HCT116 (cell line): ENCODE data around the gene DOCK1. TPM values are rescaled to one million over a fixed set of nuclear protein-coding genes. Genes with fewer than 3 reads are reported as not detected.

Source experiments
- ATAC-seq: fragments of 200-7000 bp; cut with Tn5 transposase; 2 replicates; pipeline ENCODE4 v1.9.1; 2020; ENCODE audit warnings: mild to moderate bottlenecking, moderate library complexity
- BruUV-seq: library from RNA; stranded (reverse); fragments of 400-500 nt; replicated peaks from 2 replicates; lab custom pipeline; 2021; lab: Mats Ljungman, UMichigan
- CTCF ChIA-PET: fragments of 300-600 bp; sonication (Branson Sonifier 250); formaldehyde crosslinking; loops from one replicate; lab custom pipeline; 2021; ENCODE audit warnings: antibody characterized with exemption; lab: Charles Lee
- POLR2A ChIA-PET: fragments of 300-600, 350-600 bp; sonication (Branson Sonifier 250); formaldehyde crosslinking; loops from one replicate; lab custom pipeline; 2021; ENCODE audit warnings: antibody characterized with exemption; lab: Charles Lee
- RAD21 ChIA-PET, 2 experiments: fragments of 300-600 bp; sonication (Branson Sonifier 250); formaldehyde crosslinking; loops; one replicate each; lab custom pipeline; 2023; ENCODE audit warnings: low total read pairs in 2 of 2; ENCODE audit not compliant: uncharacterized antibody in 2 of 2, unreplicated experiment in 2 of 2, low non-redundant PET in 1 of 2; lab: Charles Lee
- DNase-seq: peaks from one replicate; pipeline ENCODE4 v3.0.0-alpha.2; 2010; ENCODE audit warnings: low read depth, low spot score
- H2AFZ ChIP-seq: fragments of 200-600 bp; shearing (Covaris generic), sonication (generic); 2 replicates; pipeline ENCODE4 v1.6.1; 2017; ENCODE audit warnings: low read depth, mixed run types, mixed read lengths, antibody characterized with exemption, low read length; ENCODE audit not compliant: poor library complexity, severe bottlenecking
- H3K27ac ChIP-seq: 2 replicates; pipeline ENCODE4 v1.5.1; 2012; ENCODE audit warnings: low read depth, low read length
- H3K27me3 ChIP-seq: fragments of 200-600 bp; sonication (generic); 2 replicates; pipeline ENCODE4 v1.6.1; 2016; ENCODE audit warnings: mixed run types, low read length, mixed read lengths; ENCODE audit not compliant: insufficient read depth
- H3K36me3 ChIP-seq, 2 experiments: fragments of 200-500 bp in 1 of 2; fragments of 200-600 bp in 1 of 2; sonication (Bioruptor generic) in 1 of 2; sonication (generic) in 1 of 2; 2 replicates each; pipeline versions ENCODE4 v1.5.1 to v1.6.1; 2014 to 2016; ENCODE audit warnings: low read length in 2 of 2, inconsistent platforms in 1 of 2, mixed read lengths in 1 of 2, mixed run types in 1 of 2; ENCODE audit not compliant: insufficient read depth in 2 of 2, control insufficient read depth in 1 of 2
- H3K4me1 ChIP-seq, 2 experiments: fragments of 200-600 bp in 1 of 2; sonication (generic) in 1 of 2; 2 replicates each; pipeline versions ENCODE4 v1.5.1 to v1.6.1; 2012 to 2017; ENCODE audit warnings: low read length in 2 of 2, inconsistent platforms in 1 of 2, mild to moderate bottlenecking in 1 of 2, mixed read lengths in 1 of 2, mixed run types in 1 of 2, moderate library complexity in 1 of 2; ENCODE audit not compliant: insufficient read depth in 2 of 2, control insufficient read depth in 1 of 2
- H3K4me2 ChIP-seq: fragments of 200-600 bp; sonication (generic); 2 replicates; pipeline ENCODE4 v1.6.1; 2017; ENCODE audit warnings: mixed run types, low read length, mixed read lengths
- H3K4me3 ChIP-seq, 2 experiments: fragments of 200-600 bp in 1 of 2; sonication (generic) in 1 of 2; replicated peaks in 1 of 2; 2 replicates each; pipeline ENCODE4 v1.5.1; 2011 to 2016; ENCODE audit warnings: low read length in 2 of 2, control low read depth in 1 of 2, low read depth in 1 of 2, mild to moderate bottlenecking in 1 of 2, mixed read lengths in 1 of 2, mixed run types in 1 of 2
- H3K79me2 ChIP-seq: fragments of 200-600 bp; sonication (generic); 2 replicates; pipeline ENCODE4 v1.6.1; 2017; ENCODE audit warnings: mild to moderate bottlenecking, mixed run types, low read length, moderate library complexity, mixed read lengths; ENCODE audit not compliant: insufficient read depth
- H3K9ac ChIP-seq: fragments of 200-600 bp; sonication (generic); 2 replicates; pipeline ENCODE4 v1.6.1; 2016; ENCODE audit warnings: low read length, mixed read lengths
- H3K9me2 ChIP-seq: fragments of 200-600 bp; sonication (generic), shearing (Covaris generic); 2 replicates; pipeline ENCODE4 v1.6.1; 2017; ENCODE audit warnings: mixed run types, mild to moderate bottlenecking, moderate library complexity; ENCODE audit not compliant: insufficient read depth
- H3K9me3 ChIP-seq, 2 experiments: fragments of 200-500 bp in 1 of 2; fragments of 200-600 bp in 1 of 2; sonication (Bioruptor generic) in 1 of 2; sonication (generic) in 1 of 2; 2 replicates each; pipeline ENCODE4 v1.6.1; 2014 to 2017; ENCODE audit warnings: low read length in 2 of 2, mixed read lengths in 2 of 2, inconsistent platforms in 1 of 2, low read depth in 1 of 2, mild to moderate bottlenecking in 1 of 2, mixed run types in 1 of 2, moderate library complexity in 1 of 2; ENCODE audit not compliant: control insufficient read depth in 1 of 2, insufficient read depth in 1 of 2
- H4K20me1 ChIP-seq: fragments of 200-600 bp; sonication (generic), shearing (Covaris generic); 2 replicates; pipeline ENCODE4 v1.6.1; 2017; ENCODE audit warnings: mixed run types, mild to moderate bottlenecking, moderate library complexity; ENCODE audit not compliant: insufficient read depth
- POLR2AphosphoS5 ChIP-seq: IDR thresholded peaks from 2 replicates; pipeline ENCODE4 v1.6.1; 2011; ENCODE audit warnings: mild to moderate bottlenecking, low read depth, low read length, moderate library complexity
- RAD21 ChIP-seq: IDR thresholded peaks from 2 replicates; pipeline ENCODE4 v1.6.1; 2012; ENCODE audit warnings: low read depth, mild to moderate bottlenecking
- SIN3A ChIP-seq: IDR thresholded peaks from 2 replicates; pipeline ENCODE4 v1.6.1; 2012; ENCODE audit warnings: low read depth
- SRF ChIP-seq: IDR thresholded peaks from 2 replicates; pipeline ENCODE4 v1.6.1; 2012; ENCODE audit warnings: low read depth
- ZBTB33 ChIP-seq: IDR thresholded peaks from 2 replicates; pipeline ENCODE4 v1.6.1; 2011; ENCODE audit warnings: mild to moderate bottlenecking, low read length, moderate library complexity; ENCODE audit not compliant: insufficient replicate concordance; ENCODE audit errors: extremely low read depth
- intact Hi-C: fragments of 100-400 bp; cut with micrococcal nuclease; formaldehyde crosslinking; loops from 2 replicates; pipeline ENCODE4 v1.10.0; 2022
- total RNA-seq: library from RNA; stranded (reverse); gene quantifications from one replicate; pipeline ENCODE4 v1.2.1, GENCODE V29; 2021; ENCODE audit not compliant: unreplicated experiment
- TF ChIP-seq, protein P1 (sequence below): IDR thresholded peaks from 2 replicates; pipeline ENCODE4 v1.6.1; 2012; ENCODE audit warnings: low read depth
- TF ChIP-seq, protein P2 (sequence below): IDR thresholded peaks from 2 replicates; pipeline ENCODE4 v1.6.1; 2012
- TF ChIP-seq, protein P3 (sequence below): IDR thresholded peaks from 2 replicates; pipeline ENCODE4 v1.6.1; 2012

The DOCK1 gene
- total RNA-seq, 1 experiment from 2014 or later: 46.5 TPM

DNA sequence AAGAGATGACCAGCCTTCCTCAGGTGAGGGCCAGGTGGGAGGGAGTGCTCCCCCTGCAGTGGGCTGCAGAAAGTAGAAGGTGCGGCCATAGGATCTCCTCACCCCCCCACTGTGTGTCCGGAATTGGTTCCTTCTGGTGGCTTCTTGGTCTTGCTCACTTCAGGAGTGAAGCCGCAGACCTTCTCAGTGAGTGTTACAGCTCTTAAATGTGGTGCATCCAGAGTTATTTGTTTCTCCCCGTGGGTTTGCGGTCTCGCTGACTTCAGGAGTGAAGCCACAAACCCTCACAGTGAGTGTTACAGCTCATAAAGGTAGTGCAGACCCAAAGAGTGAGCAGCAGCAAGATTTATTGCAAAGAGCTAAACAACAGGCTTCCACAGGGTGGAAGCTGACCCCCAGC is 553.6 kb downstream of the DOCK1 start (continued):
- TF ChIP-seq, protein P1, sequence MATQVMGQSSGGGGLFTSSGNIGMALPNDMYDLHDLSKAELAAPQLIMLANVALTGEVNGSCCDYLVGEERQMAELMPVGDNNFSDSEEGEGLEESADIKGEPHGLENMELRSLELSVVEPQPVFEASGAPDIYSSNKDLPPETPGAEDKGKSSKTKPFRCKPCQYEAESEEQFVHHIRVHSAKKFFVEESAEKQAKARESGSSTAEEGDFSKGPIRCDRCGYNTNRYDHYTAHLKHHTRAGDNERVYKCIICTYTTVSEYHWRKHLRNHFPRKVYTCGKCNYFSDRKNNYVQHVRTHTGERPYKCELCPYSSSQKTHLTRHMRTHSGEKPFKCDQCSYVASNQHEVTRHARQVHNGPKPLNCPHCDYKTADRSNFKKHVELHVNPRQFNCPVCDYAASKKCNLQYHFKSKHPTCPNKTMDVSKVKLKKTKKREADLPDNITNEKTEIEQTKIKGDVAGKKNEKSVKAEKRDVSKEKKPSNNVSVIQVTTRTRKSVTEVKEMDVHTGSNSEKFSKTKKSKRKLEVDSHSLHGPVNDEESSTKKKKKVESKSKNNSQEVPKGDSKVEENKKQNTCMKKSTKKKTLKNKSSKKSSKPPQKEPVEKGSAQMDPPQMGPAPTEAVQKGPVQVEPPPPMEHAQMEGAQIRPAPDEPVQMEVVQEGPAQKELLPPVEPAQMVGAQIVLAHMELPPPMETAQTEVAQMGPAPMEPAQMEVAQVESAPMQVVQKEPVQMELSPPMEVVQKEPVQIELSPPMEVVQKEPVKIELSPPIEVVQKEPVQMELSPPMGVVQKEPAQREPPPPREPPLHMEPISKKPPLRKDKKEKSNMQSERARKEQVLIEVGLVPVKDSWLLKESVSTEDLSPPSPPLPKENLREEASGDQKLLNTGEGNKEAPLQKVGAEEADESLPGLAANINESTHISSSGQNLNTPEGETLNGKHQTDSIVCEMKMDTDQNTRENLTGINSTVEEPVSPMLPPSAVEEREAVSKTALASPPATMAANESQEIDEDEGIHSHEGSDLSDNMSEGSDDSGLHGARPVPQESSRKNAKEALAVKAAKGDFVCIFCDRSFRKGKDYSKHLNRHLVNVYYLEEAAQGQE: no peak
- TF ChIP-seq, protein P2, sequence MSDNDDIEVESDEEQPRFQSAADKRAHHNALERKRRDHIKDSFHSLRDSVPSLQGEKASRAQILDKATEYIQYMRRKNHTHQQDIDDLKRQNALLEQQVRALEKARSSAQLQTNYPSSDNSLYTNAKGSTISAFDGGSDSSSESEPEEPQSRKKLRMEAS: no peak
- TF ChIP-seq SIN3A (no peak), RAD21 (no peak)

- no peaks in the 10 kb centered on the region for H3K36me3 ChIP-seq
- no peak overlapping the region for H3K4me3 ChIP-seq
- ATAC-seq (no peak), DNase-seq (no peak)
- ChIA-PET CTCF (no interaction called here), POLR2A (no interaction called here), RAD21 (no interaction called here)
- no peaks in the 10 kb centered on the region for H3K9me2 ChIP-seq
- H2AFZ ChIP-seq: no peak overlapping the region
- H4K20me1 ChIP-seq: no peaks in the 10 kb centered on the region
- no peak overlapping the region for H3K27ac ChIP-seq
- H3K9me3 ChIP-seq: no peaks in the 10 kb centered on the region
- no peaks in the 10 kb centered on the region for H3K4me1 ChIP-seq
- no peaks in the 10 kb centered on the region for H3K79me2 ChIP-seq
- H3K4me2 ChIP-seq: no peak overlapping the region
- intact Hi-C loops: no loop called here
- no TSS peak for BruUV-seq
- H3K9ac ChIP-seq: no peak overlapping the region
- TF ChIP-seq ZBTB33 (no peak), SRF (no peak), POLR2AphosphoS5 (no peak)
- TF ChIP-seq, protein P3, sequence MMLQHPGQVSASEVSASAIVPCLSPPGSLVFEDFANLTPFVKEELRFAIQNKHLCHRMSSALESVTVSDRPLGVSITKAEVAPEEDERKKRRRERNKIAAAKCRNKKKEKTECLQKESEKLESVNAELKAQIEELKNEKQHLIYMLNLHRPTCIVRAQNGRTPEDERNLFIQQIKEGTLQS: no peak
- TF ChIP-seq, all 23 proteins: peak for 0
- H3K27me3 ChIP-seq: peaks cover 9% of the 10 kb centered on the region; the same call in 1 of the 2 replicates
Observed at GRCh38 chr10:127459918-127460317, 554.7 kb downstream of the DOCK1 start.
